Astrocyte of the cerebellum (primary cell): ENCODE measurements around the gene STKLD1.

Experiments
- DNase-seq: peaks from one replicate; pipeline ENCODE4 v3.0.0-alpha.2; 2011; ENCODE audit warnings: low read depth
- H3K4me3 ChIP-seq: 2 replicates; pipeline ENCODE4 v1.5.1; 2011; ENCODE audit warnings: mild to moderate bottlenecking, low read depth, low read length, moderate library complexity
- in situ Hi-C: cut with HindIII; loops from 2 replicates; pipeline ENCODE4 v1.10.0; 2017; ENCODE audit warnings: low sequenced_read_pairs
- TF ChIP-seq, protein P1 (sequence below): IDR thresholded peaks from 2 replicates; pipeline ENCODE4 v1.5.1; 2012; ENCODE audit warnings: low read length, low read depth, moderate library complexity, mild to moderate bottlenecking; ENCODE audit errors: missing control alignments

The STKLD1 gene

GRCh38 chr9:133349965-133350616 lies 26.1 kb upstream of the STKLD1 start:
- TF ChIP-seq, protein P1, sequence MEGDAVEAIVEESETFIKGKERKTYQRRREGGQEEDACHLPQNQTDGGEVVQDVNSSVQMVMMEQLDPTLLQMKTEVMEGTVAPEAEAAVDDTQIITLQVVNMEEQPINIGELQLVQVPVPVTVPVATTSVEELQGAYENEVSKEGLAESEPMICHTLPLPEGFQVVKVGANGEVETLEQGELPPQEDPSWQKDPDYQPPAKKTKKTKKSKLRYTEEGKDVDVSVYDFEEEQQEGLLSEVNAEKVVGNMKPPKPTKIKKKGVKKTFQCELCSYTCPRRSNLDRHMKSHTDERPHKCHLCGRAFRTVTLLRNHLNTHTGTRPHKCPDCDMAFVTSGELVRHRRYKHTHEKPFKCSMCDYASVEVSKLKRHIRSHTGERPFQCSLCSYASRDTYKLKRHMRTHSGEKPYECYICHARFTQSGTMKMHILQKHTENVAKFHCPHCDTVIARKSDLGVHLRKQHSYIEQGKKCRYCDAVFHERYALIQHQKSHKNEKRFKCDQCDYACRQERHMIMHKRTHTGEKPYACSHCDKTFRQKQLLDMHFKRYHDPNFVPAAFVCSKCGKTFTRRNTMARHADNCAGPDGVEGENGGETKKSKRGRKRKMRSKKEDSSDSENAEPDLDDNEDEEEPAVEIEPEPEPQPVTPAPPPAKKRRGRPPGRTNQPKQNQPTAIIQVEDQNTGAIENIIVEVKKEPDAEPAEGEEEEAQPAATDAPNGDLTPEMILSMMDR: no peak
- no peak for DNase-seq
- no peak overlapping the region for H3K4me3 ChIP-seq
- in situ Hi-C loops: no loop called here

DNA sequence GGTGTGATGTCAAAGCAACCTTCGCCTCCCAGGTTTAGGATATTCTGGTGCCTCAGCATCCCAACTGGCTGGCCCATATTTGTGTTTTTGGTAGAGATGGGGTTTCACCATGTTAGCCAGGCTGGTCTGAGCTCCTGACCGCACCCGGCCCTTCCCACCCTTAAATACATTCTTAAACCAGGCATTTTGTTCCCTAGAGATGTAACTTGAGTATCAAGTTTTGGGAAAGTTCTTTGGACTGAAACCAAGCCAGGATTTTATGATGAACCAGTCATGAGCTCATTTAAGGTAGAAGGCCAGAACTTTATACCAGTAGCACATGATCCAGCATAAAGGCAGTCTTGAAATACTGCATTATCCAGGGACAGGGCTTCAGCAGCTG lies 24.6 kb upstream of the STKLD1 start:
- TF ChIP-seq, protein P1: no peak
- in situ Hi-C loops: no loop called here
- DNase-seq: no peak
- no peak overlapping the region for H3K4me3 ChIP-seq

DNA sequence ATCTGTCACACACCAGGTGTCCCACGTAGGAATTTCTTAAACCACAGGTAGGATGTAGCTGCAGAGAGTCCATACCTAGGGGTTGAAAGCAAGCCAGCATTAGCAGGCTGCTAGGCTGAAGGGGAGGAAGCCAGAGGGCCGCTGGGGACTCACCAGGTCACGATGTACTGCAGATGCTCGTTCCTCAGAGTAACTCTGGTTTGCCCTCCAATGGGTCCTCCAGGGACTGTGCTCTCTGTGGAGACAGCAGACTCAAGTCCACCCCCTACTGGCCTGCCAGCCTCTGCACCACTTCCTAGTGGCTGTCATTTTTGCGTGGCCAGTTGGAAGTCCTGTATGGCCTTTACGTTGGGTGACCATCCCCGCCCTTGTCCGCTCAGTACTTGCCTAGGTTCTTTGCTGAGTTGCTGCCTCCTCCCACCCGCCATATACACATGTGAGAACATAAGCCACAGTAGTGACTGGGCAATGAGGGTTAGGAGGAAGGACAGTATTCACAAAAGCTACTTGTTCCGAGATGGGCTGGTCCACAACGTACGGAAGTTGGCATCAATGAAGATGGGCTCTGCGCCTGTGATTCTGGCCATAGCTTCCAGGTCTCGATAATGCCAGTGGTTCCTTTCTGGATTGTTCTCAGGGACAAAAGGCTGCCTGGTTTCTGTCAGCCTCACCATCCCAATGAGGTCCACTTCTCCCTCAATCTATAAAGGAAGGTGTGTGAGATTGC lies 24.1 kb upstream of the STKLD1 start:
- TF ChIP-seq, protein P1: peak; percentile 54
- no peak overlapping the region for H3K4me3 ChIP-seq
- DNase-seq: no peak
- in situ Hi-C loops: no loop called here

DNA sequence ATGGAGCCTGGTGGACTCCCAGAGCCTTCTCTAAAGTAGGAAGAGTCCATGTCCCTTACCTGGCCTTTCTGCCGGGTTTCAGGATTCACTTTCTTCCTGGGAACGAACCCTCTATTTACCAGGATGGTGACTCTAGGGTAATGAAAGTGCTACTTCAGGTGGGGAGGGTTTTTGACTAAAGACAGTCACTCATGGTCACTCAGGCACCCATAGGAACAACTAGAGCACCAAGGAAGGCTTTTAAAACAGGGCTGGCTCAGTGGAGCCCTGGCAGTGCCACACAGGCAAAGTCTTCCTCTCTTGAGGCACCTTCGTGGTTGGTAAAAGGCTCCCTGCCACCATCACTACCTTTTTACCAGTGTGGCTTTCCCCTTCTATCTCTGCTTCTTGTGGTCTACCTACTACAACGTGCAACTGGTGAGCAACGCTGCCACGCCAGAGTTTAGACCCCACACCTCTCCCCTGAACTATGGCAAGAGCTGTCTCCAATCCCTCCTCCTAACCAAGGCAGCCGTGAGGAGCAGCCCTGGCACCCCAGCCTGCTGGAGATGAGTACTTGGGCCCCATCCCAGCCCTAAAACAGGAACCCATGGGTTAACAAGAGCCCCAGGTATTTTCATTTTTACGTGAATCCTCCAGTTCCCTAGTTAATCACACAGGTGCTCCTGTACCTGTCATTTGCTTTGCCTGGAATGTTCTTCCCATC lies 23.4 kb upstream of the STKLD1 start:
- in situ Hi-C loops: no loop called here
- no peak for DNase-seq
- TF ChIP-seq, protein P1: no peak
- H3K4me3 ChIP-seq: no peak overlapping the region

DNA sequence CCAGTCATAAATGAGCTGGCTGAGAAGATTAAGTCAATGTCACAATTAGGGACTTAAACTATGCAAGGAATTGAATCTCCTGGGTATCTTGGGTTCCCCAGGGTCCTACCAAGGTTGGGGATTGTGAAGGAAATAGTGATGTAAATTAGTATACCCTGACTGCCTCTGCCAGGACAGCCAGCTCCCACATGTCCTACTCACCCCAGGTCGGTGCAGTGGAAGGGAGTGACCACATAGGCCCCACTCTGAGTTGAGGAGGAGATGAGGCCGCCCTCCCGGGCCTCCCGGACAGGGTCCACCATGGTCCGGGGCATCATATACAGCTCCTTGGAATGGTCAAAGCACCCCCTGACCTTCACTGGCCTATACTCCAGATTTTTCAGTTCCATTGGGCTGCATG lies 22.6 kb upstream of the STKLD1 start:
- no peak overlapping the region for H3K4me3 ChIP-seq
- no peak for DNase-seq
- in situ Hi-C loops: no loop called here
- TF ChIP-seq, protein P1: no peak

DNA sequence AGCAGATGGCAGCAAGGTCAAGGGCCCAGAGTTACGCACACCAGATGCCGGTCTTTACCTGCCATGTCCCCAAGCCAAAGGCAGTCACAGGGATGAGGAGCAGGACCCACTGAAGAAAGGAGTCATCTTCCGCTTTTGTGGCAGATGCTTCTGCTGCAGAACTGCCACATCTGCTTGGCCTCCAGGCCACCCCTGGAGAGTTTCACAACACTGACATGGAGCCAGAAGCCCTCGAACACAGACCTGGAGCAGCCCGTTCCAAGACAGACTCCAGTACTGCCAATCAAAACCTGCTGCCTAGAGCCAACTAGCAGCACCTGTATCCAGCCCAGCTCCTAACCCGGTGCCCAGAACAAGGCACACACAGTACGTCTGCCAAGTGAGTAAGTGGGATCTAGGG lies 21.4 kb upstream of the STKLD1 start:
- TF ChIP-seq, protein P1: no peak
- no peak overlapping the region for H3K4me3 ChIP-seq
- no peak for DNase-seq
- in situ Hi-C loops: no loop called here
